Activated naive CD8-positive, alpha-beta T cell treated with anti-CD3 and anti-CD28 coated beads, Interleukin-2, amount 50 U/mL, for 24 hours (primary cell): ENCODE measurements around the gene FAM78B.

Experiments used
- ATAC-seq: fragments of 150-1000 bp; cut with Tn5 transposase; one replicate; pipeline ENCODE4 v1.10.0; 2021
- DNase-seq: peaks from one replicate; pipeline ENCODE4 v3.0.0; 2021
- H3K27ac Mint-ChIP-seq: one replicate; pipeline ENCODE4 v1.8.0; 2021; ENCODE audit warnings: mild to moderate bottlenecking, mixed read lengths
- H3K27me3 Mint-ChIP-seq: one replicate; pipeline ENCODE4 v1.8.0; 2021; ENCODE audit warnings: mixed read lengths
- H3K36me3 Mint-ChIP-seq: one replicate; pipeline ENCODE4 v1.8.0; 2021; ENCODE audit warnings: low read depth, mixed read lengths
- H3K4me1 Mint-ChIP-seq: one replicate; pipeline ENCODE4 v1.8.0; 2021; ENCODE audit warnings: mixed read lengths
- H3K4me3 Mint-ChIP-seq: one replicate; pipeline ENCODE4 v1.8.0; 2021; ENCODE audit warnings: mild to moderate bottlenecking, moderate library complexity, mixed read lengths
- H3K9me3 Mint-ChIP-seq: one replicate; pipeline ENCODE4 v1.8.0; 2021; ENCODE audit warnings: mixed read lengths

Gene FAM78B

DNA sequence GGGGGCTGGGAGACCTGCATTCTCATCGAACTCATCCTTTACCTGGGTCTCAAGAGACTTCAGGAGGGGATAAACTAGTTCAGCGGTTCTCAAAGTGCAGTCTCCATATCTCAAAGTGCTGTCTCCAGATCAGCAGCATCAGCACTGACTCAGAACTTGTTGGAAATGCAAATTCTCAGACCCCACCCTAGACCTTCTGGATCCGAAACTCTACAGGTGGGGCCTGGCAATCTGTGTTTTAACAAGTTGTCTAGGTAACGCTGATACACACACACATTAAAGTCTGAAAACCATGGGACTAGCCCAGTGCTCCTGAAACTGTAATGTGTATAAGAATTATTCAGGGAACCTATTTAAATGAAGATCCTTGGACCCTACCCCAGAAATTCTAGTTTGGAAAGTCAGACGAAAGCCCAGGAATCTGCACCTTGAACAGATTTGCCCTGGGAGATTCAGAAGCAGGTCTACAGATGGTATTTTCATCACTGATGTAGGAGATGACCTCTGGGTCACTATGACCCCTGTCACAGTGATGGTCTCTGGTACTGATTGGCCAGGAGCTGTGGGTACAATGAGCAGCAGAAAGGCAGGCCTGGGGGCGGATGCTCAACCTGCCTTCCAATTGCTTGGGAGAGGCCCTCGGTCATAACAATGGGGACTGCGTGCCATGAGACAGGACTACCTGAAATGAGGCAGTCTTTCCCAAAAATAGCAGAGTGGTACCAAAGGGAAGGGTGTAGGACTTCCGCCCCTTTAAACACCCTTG is 127.2 kb downstream of the FAM78B start:
- no peak overlapping the region for H3K27ac Mint-ChIP-seq
- H3K27me3 Mint-ChIP-seq: peaks cover 10% of the 10 kb centered on the region
- DNase-seq (no peak), ATAC-seq (no peak)
- H3K4me1 Mint-ChIP-seq: no peaks in the 10 kb centered on the region
- no peaks in the 10 kb centered on the region for H3K9me3 Mint-ChIP-seq
- H3K36me3 Mint-ChIP-seq: no peaks in the 10 kb centered on the region
- no peak overlapping the region for H3K4me3 Mint-ChIP-seq

DNA sequence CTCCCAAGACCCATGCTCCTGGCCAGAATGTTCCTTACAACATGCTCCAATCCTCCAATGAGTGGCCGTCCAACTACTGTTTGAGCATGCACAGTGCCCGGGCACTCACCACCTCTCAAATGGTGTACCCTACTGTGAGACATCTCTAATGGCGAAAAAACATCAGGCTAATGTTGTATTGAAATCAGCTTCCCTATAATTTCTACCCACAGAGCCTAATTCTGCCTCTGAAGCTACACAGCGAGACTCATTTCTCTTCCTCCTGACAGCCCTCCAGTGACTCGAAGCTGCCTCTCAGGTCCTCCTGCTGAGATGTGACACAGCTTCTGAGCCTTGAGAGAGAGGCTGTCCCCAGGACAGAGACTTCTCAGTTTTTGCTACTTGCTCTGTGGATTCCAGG is 130.7 kb downstream of the FAM78B start:
- Mint-ChIP-seq H3K36me3 (no peaks in the 10 kb centered on the region), H3K27me3 (peaks cover 7% of the 10 kb centered on the region), H3K9me3 (no peaks in the 10 kb centered on the region), H3K4me1 (no peaks in the 10 kb centered on the region), H3K4me3 (no peak overlapping the region), H3K27ac (no peak overlapping the region)
- DNase-seq (no peak), ATAC-seq (no peak)

DNA sequence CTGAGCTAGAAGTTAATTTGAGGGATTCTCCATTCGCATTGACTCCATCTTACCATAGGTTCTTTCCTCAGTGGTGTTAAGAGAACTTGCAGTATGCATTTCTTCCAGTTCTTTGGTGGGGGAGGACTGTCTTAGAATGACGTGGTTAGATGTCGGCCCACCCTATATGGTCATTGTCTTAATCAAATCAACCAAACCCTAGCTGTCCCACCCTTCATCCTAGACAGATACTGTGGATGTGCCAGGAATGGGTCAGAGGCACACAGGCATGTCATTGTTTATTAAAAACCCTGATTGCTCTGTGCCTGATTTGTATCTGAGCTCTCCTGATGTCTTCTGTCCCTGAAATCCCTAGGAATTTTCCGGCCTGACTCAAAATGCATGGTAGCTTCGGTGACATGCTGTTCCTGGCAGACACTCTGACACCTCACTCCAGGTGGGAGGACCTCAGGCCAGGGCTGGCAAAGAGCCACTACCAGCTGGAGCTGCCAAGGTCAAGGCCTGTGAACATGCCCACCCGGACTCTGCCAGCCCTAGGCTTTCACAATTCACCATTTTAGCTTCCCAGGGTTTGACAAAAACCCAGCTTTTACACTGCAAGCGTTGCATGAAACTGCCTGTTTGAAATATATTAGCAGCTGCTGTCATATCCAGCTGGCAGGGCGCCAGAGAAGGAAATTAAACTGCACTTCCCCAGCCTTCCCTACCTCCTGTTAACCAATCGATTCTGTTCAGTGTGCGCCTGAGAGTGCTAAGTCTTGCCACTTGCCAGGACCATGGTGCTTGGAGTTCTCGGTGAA is 134.0 kb downstream of the FAM78B start:
- Mint-ChIP-seq H3K27me3 (peaks cover 13% of the 10 kb centered on the region), H3K4me3 (no peak overlapping the region), H3K9me3 (no peaks in the 10 kb centered on the region), H3K36me3 (no peaks in the 10 kb centered on the region), H3K4me1 (no peaks in the 10 kb centered on the region), H3K27ac (no peak overlapping the region)
- DNase-seq (no peak), ATAC-seq (no peak)

DNA sequence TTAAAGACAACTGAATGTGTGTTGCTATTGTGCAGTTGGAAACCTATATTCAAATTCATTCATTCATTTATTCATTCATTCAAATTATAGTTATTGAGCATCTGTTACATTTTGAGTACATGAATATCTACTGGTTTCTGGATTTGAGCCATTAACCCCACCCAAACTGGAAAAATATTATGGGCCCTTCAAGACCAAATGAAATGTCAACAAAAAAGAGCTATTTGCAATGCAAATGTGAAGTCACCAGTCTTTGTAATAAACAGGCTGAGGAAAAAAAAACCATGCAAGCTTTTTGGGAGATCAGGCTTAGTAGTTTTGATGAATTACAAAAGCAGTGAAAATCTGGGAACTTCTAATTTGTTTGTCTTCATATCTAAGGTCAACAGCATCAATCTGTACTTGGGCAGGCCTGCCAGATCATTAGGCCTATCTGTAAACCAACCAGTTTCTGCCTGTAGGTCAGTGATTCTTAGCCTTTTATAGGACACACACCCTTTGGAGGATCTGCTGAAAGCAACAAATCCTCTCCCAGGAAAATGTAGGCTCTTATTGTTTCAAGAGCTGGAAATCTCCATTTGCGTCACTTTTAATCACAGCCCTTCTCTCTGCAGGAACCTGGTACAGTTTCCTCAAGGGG is 134.7 kb downstream of the FAM78B start:
- Mint-ChIP-seq H3K9me3 (no peaks in the 10 kb centered on the region), H3K27ac (no peak overlapping the region), H3K27me3 (peaks cover 17% of the 10 kb centered on the region), H3K4me3 (no peak overlapping the region), H3K4me1 (no peaks in the 10 kb centered on the region), H3K36me3 (no peaks in the 10 kb centered on the region)
- DNase-seq: no peak
- ATAC-seq: no peak

DNA sequence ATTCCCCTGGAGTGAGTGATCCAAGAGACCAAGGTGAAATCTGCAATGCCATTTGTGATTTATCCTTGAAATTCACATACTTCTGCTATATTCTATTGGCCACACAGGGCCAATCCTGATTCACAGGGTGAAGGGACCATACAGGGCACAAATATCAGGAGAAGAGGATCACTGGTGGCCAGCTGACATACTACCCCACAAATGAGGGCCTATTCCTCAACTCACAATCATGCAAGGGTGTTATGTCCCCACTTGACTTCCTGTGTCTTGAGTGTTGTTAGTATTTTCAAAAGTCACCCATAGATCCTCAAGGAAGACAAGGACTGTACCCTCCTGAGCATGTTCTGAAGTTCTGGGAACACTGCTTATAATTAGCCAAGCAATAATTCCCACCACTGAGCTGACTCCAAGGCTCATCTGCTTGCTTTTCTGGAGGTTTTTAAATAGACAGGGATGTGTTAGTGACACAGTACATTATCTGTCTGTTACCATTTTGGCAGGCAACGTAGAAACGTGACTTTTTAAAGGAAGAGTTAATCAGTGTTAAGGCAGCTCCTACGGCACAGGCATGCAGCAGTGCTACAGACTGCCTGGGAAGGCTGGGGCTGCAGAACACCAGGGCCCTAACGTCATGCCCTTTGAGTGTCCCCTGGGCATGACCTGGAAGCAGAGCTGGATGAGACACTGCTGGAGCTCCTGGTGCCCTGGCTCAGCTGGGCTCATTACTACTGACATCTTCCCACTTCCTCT is 137.4 kb downstream of the FAM78B start:
- no peaks in the 10 kb centered on the region for H3K4me1 Mint-ChIP-seq
- no peak overlapping the region for H3K4me3 Mint-ChIP-seq
- H3K27ac Mint-ChIP-seq: no peak overlapping the region
- peaks cover 24% of the 10 kb centered on the region for H3K27me3 Mint-ChIP-seq
- ATAC-seq (no peak), DNase-seq (no peak)
- H3K9me3 Mint-ChIP-seq: no peaks in the 10 kb centered on the region
- no peaks in the 10 kb centered on the region for H3K36me3 Mint-ChIP-seq

DNA sequence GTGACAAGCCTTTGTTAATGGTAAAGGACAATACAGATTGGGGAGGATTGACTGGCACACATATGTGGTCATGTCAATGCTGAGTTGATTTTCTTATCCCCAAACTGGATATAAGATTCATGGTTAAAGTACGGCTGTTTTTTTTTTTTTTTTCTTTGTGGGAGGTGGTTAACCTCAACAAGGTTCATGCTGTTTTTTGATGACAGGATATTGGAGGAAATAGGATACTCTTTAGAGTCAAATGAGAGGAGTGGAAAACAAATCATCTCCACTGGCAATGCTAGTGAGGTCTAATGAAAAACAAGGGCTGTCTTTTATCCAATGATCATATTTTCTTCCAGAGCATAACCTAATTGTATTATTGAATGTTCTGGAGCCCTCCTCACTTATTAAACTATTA is 140.2 kb downstream of the FAM78B start:
- ATAC-seq (no peak), DNase-seq (no peak)
- peaks cover 3% of the 10 kb centered on the region for H3K9me3 Mint-ChIP-seq
- no peaks in the 10 kb centered on the region for H3K36me3 Mint-ChIP-seq
- no peak overlapping the region for H3K27ac Mint-ChIP-seq
- H3K4me1 Mint-ChIP-seq: no peaks in the 10 kb centered on the region
- no peak overlapping the region for H3K4me3 Mint-ChIP-seq
- peaks cover 30% of the 10 kb centered on the region for H3K27me3 Mint-ChIP-seq

DNA sequence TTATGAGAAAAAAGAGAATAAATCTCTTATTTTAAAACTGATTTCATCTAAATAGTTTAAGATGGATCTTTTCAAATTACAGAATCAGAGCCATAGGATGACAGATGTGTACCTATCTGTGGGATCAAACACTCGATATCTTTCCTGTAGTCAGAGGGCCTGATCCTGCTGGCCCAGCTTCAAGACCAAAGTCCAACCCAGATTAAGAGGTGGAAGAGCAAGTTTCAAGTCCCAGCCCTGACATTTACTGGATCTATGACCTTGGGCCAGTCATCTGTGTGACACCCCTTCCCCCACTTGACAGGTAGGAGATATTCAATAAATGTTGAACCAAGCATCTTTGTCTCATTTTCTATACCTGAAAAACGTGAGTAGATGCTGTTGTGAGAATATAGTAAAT is 140.7 kb downstream of the FAM78B start:
- Mint-ChIP-seq H3K27ac (no peak overlapping the region), H3K4me3 (no peak overlapping the region), H3K4me1 (no peaks in the 10 kb centered on the region), H3K36me3 (no peaks in the 10 kb centered on the region), H3K9me3 (peaks cover 3% of the 10 kb centered on the region), H3K27me3 (peaks cover 28% of the 10 kb centered on the region)
- ATAC-seq (no peak), DNase-seq (no peak)

DNA sequence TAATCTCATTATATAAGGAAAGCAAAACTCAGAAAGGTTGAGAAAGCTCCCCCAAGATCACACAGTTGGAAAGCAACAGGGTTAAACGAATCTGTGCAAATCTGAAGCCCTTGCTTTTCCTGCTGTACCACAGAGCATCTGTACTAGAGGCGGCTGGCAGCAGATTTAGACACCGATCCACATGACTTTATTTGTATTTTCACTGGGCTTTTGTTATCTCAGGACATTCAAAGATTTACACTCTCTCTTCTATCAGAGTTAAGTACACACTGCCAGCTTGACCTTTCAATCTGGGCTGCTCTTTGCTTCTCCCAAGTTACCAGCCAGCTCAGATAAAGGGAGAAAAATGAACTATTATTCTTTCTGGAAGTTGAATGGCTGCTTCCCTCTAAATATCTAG is 146.6 kb downstream of the FAM78B start:
- H3K9me3 Mint-ChIP-seq: peaks cover 3% of the 10 kb centered on the region
- no peaks in the 10 kb centered on the region for H3K4me1 Mint-ChIP-seq
- H3K4me3 Mint-ChIP-seq: no peak overlapping the region
- no peak for ATAC-seq
- H3K27ac Mint-ChIP-seq: no peak overlapping the region
- H3K36me3 Mint-ChIP-seq: no peaks in the 10 kb centered on the region
- DNase-seq: no peak
- H3K27me3 Mint-ChIP-seq: peaks cover 12% of the 10 kb centered on the region
